AG10803 (cell line): ENCODE results near the gene MED7.

ENCODE experiments used
- DNase-seq: peaks from one replicate; pipeline ENCODE4 v3.0.0; 2010; ENCODE audit warnings: low read depth
- H3K4me3 ChIP-seq: 2 replicates; pipeline ENCODE4 v1.5.1; 2011; ENCODE audit warnings: mild to moderate bottlenecking, low read length, control low read depth
- CTCF ChIP-seq: conservative IDR thresholded peaks from 2 replicates; pipeline ENCODE4 v1.5.1; 2011; ENCODE audit warnings: mild to moderate bottlenecking, low read length, control low read depth, inconsistent platforms

MED7 gene

GRCh38 chr5:157148734-157149615, 6.3 kb upstream of the MED7 start:
- peak; percentile 67 for DNase-seq
- H3K4me3 ChIP-seq: no peak overlapping the region
- peak; percentile 94 for TF ChIP-seq CTCF

- peak overlapping the region; percentile 99 for H3K4me3 ChIP-seq
- peak; percentile 17; the same call in 1 of the 2 replicates for TF ChIP-seq CTCF
- peak; percentile 28 for DNase-seq
Measured at GRCh38 chr5:157143127-157143971, 684 bp upstream of the MED7 start.

GRCh38 chr5:157137691-157138090, 5.0 kb downstream of the MED7 start:
- TF ChIP-seq CTCF: no peak
- H3K4me3 ChIP-seq: no peak overlapping the region
- DNase-seq: peak; percentile 6

DNA sequence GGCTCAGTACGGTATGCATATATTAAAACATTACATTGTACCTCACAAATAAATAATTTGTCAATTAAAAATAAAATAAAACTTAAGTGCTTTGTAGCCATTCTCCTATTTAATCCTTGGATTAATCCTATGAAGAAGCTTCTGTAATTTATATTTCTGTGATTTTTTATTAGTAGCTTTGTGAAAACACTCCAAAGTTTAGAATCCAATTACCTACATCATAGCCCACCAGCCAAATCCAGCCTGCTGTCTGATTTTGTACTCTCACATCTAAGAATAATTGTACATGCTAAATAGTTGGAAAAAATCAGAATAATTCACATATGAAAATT, 10.4 kb downstream of the MED7 start:
- DNase-seq: no peak
- H3K4me3 ChIP-seq: no peak overlapping the region
- no peak for TF ChIP-seq CTCF

DNA sequence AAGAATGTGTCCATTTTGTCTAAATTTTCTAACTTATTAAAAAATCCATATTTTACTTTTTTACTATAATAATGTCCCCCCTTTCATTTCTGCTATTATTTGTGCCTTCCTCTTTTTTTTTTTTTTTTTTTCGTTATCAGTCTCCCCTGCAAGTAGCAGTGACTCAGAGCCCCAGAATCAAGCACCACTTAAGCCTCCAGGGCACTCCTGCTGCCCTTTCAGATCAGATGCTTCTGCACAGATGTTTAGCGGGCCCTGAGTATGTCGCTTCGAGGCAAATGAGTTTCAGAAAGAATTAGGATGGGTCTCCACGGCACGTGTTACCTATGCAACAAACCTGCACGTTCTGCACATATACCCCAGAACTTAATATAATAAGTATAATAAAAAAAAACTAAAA, 11.7 kb downstream of the MED7 start:
- no peak overlapping the region for H3K4me3 ChIP-seq
- DNase-seq: no peak
- no peak for TF ChIP-seq CTCF

- no peak for TF ChIP-seq CTCF
- no peak overlapping the region for H3K4me3 ChIP-seq
- no peak for DNase-seq
Measured at GRCh38 chr5:157121709-157122108, 21.0 kb downstream of the MED7 start.
